ENCODE measurements around the gene STK40. TPM values are rescaled to one million over a fixed set of nuclear protein-coding genes. Genes with fewer than 3 reads are reported as not detected.
A peak's percentile ranks its signal among the peaks of the same experiment; 100 is the strongest.

Gene STK40
- total RNA-seq, 1 donor from 2014 or later: 17.6 TPM

GRCh38 chr1:36327421-36328087 lies 58.2 kb downstream of the STK40 start:
- TF ChIP-seq CTCF (conservative IDR thresholded peaks at IDR 0.05; ENCODE audit: low read depth, low read length): no peak
- no peak for DNase-seq (ENCODE audit: low read depth)
- H3K4me3 ChIP-seq (ENCODE audit: low read depth, low read length): no peak overlapping the region

GRCh38 chr1:36326499-36326898 lies 59.2 kb downstream of the STK40 start:
- no peak for TF ChIP-seq CTCF (conservative IDR thresholded peaks at IDR 0.05; ENCODE audit: low read depth, low read length)
- no peak for DNase-seq (ENCODE audit: low read depth)
- H3K4me3 ChIP-seq (ENCODE audit: low read depth, low read length): no peak overlapping the region

GRCh38 chr1:36324353-36324703 lies 61.4 kb downstream of the STK40 start:
- H3K4me3 ChIP-seq (ENCODE audit: low read depth, low read length): peak overlapping the region; percentile 75
- no peak for DNase-seq (ENCODE audit: low read depth)
- no peak for TF ChIP-seq CTCF (conservative IDR thresholded peaks at IDR 0.05; ENCODE audit: low read depth, low read length)

- no peak for DNase-seq (ENCODE audit: low read depth)
- peak within 1 kb of the TSS; percentile 75 for H3K4me3 ChIP-seq (ENCODE audit: low read depth, low read length)
- TF ChIP-seq CTCF (conservative IDR thresholded peaks at IDR 0.05; ENCODE audit: low read depth, low read length): no peak
These were observed 61.9 kb downstream of the STK40 start, which contains the start of gene EVA1B for GRCh38 chr1:36323636-36324352. Gene EVA1B (minus strand): TSS chr1:36323645. CDS start chr1:36323037, 608 bp downstream.

- DNase-seq (ENCODE audit: low read depth): no peak
- no peak for TF ChIP-seq CTCF (conservative IDR thresholded peaks at IDR 0.05; ENCODE audit: low read depth, low read length)
- peak overlapping the region; percentile 75 for H3K4me3 ChIP-seq (ENCODE audit: low read depth, low read length)
These were observed 62.7 kb downstream of the STK40 start for GRCh38 chr1:36322786-36323635.

GRCh38 chr1:36322041-36322785 lies 63.5 kb downstream of the STK40 start:
- no peak for DNase-seq (ENCODE audit: low read depth)
- peak overlapping the region; percentile 75 for H3K4me3 ChIP-seq (ENCODE audit: low read depth, low read length)
- no peak for TF ChIP-seq CTCF (conservative IDR thresholded peaks at IDR 0.05; ENCODE audit: low read depth, low read length)

Measured in epithelial cell of proximal tubule (primary cell).